VCaP (cell line): ENCODE data around the gene SRP68.
A peak's percentile ranks its signal among the peaks of the same experiment; 100 is the strongest.

ENCODE experiments used
- H3K27ac ChIP-seq: fragments of 450-650 bp; 2 replicates; pipeline ENCODE4 v1.5.1; 2017
- TF ChIP-seq, protein P1 (sequence below): fragments of 450-650 bp; conservative IDR thresholded peaks from 2 replicates; pipeline ENCODE4 v1.5.1; 2017; ENCODE audit warnings: mild to moderate bottlenecking, moderate library complexity

The SRP68 gene

DNA sequence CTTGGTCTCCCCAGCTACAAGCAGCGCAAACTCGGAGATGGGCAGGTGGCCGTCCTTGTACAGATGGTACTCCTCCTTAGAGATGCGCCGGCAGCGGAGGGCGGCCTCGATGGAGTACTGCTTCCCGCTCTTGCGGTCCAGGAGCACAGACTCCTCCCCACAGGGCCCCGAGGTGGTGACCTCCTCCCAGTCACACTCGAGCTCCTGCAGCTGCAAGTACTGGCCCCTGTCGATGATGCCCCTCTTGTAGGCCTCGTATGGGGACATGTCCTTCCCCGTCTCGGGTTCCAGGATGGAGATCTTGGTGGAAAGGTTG, 64.5 kb downstream of the SRP68 start:
- no peak overlapping the region for H3K27ac ChIP-seq
- TF ChIP-seq, protein P1, sequence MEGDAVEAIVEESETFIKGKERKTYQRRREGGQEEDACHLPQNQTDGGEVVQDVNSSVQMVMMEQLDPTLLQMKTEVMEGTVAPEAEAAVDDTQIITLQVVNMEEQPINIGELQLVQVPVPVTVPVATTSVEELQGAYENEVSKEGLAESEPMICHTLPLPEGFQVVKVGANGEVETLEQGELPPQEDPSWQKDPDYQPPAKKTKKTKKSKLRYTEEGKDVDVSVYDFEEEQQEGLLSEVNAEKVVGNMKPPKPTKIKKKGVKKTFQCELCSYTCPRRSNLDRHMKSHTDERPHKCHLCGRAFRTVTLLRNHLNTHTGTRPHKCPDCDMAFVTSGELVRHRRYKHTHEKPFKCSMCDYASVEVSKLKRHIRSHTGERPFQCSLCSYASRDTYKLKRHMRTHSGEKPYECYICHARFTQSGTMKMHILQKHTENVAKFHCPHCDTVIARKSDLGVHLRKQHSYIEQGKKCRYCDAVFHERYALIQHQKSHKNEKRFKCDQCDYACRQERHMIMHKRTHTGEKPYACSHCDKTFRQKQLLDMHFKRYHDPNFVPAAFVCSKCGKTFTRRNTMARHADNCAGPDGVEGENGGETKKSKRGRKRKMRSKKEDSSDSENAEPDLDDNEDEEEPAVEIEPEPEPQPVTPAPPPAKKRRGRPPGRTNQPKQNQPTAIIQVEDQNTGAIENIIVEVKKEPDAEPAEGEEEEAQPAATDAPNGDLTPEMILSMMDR, result no peak

GRCh38 chr17:76007131-76007849, 65.0 kb downstream of the SRP68 start:
- no peak overlapping the region for H3K27ac ChIP-seq
- TF ChIP-seq, protein P1, result no peak

DNA sequence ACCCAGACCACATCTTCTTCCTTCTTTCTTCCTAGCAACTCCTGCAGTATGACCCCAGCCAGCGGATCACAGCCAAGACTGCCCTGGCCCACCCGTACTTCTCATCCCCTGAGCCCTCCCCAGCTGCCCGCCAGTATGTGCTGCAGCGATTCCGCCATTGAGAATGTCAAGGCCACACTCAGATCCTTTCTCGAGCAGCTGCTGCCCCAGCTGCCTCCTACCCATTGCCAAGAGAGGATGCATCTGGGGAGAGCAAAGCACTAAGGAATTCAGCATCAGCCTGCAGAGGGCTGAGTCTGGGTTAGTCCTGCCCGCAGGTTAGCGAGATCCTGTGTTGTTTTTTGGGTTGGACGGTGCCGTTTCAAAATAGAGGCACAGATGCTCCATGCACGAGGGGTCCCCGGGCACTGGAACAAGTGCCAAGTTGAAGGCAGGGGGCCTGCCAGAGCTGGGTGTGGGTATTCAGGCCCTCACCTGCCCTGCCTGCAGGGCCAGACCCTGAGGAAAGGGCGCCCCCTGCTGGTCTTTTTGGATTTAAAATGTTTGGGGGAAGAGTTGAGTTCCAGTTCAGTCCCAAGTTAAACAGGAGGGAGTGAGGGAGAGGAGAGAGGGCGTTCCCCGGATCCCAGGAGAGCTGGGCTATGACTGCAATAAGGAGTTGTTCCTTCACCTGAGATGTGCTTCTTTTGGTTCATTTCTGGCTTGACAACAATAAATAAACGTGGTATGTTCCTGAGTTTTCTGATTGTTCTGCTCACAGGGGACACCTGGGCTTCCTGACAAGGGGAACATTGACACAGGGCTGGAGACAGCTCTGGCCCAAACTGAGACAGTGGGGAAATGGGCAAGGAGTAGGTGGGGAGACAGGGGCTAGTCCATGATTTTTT, 66.8 kb downstream of the SRP68 start:
- H3K27ac ChIP-seq, result no peak overlapping the region
- TF ChIP-seq, protein P1, result peak; percentile 83

GRCh38 chr17:76004750-76005262, 67.5 kb downstream of the SRP68 start:
- TF ChIP-seq, protein P1, result no peak
- H3K27ac ChIP-seq, result no peak overlapping the region

- H3K27ac ChIP-seq, result 0 out of 2 replicates have a peak overlapping the region, but pooled peaks have one; percentile 14
- TF ChIP-seq, protein P1, result no peak
These were observed 68.4 kb downstream of the SRP68 start for GRCh38 chr17:76003915-76004314.

GRCh38 chr17:76002100-76002499, 70.2 kb downstream of the SRP68 start:
- TF ChIP-seq, protein P1, result no peak
- H3K27ac ChIP-seq, result no peak overlapping the region

- peak within 1 kb of the TSS; percentile 85 for H3K27ac ChIP-seq
These were observed 71.4 kb downstream of the SRP68 start, which contains the start of gene CDK3 for GRCh38 chr17:76000755-76001521. TSS of gene CDK3 (plus strand) at chr17:76000855. CDS start at chr17:76001426, 571 bp downstream.

More at GRCh38 chr17:76000755-76001521, 71.4 kb downstream of the SRP68 start, which contains the start of gene CDK3:
- TF ChIP-seq, protein P1, result peak; percentile 60
